Mucosa of descending colon (tissue), 3 donors: Measurements from ENCODE around the gene ZIC5. TPM values are rescaled to one million over a fixed set of nuclear protein-coding genes. Genes with fewer than 3 reads are reported as not detected.

Source experiments
- ATAC-seq: fragments of 200-7000 bp; cut with Tn5 transposase; one replicate; pipeline ENCODE4 v1.9.1; 2020; ENCODE audit warnings: mild to moderate bottlenecking, moderate library complexity
- DNase-seq, 3 donors: peaks; one replicate each; pipeline ENCODE4 v3.0.0-alpha.2; 2020
- H3K36me3 ChIP-seq: fragments of 200-600 bp; one replicate; pipeline ENCODE4 v1.8.0; 2021; ENCODE audit warnings: low read depth, mild to moderate bottlenecking
- H3K4me1 ChIP-seq: fragments of 200-600 bp; one replicate; pipeline ENCODE4 v1.8.0; 2021; ENCODE audit warnings: low read depth, mild to moderate bottlenecking
- H3K4me3 ChIP-seq: fragments of 200-600 bp; one replicate; pipeline ENCODE4 v1.8.0; 2021; ENCODE audit warnings: mild to moderate bottlenecking
- H3K9me3 ChIP-seq: fragments of 200-600 bp; one replicate; pipeline ENCODE4 v1.8.0; 2021; ENCODE audit warnings: mild to moderate bottlenecking
- intact Hi-C, 2 donors: fragments of 100-400 bp; cut with DNase I in 1 of 2; cut with micrococcal nuclease in 1 of 2; formaldehyde crosslinking; loops; one replicate each; pipeline versions ENCODE4 v1.11.0 to v1.11.1; 2022; cut with DNase I, micrococcal nuclease
- total RNA-seq, 3 donors: library from RNA; stranded (reverse); fragmentation: NEBNext Ultra II Directional in 2 of 3; extraction: Animal tissue kit (Norgen Biotek cat#: 25700) in 2 of 3; gene quantifications; one replicate each; pipeline versions ENCODE4 v1.2.1 to v1.2.4, GENCODE V29; 2021 to 2023
- TF ChIP-seq, protein P1 (sequence below): fragments of 200-600 bp; IDR thresholded peaks from one replicate; pipeline ENCODE4 v1.8.0; 2022; ENCODE audit warnings: antibody characterized with exemption, mild to moderate bottlenecking
- donor health status: DM: no; HTN: no; CAD: no; lungs with moderate emphysema.
- donor health status: DM: no; HTN: no; CAD: no.
- donor health status: DM: no; HTN: yes; CAD: no.

ZIC5 gene
- total RNA-seq, 3 donors from 2014 or later = not detected

DNA sequence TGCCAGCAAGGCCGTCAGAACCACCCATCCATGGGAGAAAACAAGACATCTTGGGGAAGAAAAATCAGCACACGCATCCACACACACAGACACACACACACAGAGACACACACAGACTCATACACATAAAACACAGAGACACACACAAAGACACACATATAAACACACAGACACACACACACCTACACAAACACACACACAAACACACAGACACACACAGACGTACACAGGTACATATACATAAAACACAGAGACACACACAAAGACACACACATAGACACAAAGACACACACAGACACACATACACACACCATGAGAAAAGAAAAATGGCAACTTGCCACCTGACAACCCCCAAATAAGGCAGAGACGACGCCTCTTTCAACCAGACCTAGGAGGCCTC is 40.6 kb downstream of the ZIC5 start:
- H3K9me3 ChIP-seq = no peaks in the 10 kb centered on the region
- H3K4me3 ChIP-seq = no peak overlapping the region
- TF ChIP-seq, protein P1, sequence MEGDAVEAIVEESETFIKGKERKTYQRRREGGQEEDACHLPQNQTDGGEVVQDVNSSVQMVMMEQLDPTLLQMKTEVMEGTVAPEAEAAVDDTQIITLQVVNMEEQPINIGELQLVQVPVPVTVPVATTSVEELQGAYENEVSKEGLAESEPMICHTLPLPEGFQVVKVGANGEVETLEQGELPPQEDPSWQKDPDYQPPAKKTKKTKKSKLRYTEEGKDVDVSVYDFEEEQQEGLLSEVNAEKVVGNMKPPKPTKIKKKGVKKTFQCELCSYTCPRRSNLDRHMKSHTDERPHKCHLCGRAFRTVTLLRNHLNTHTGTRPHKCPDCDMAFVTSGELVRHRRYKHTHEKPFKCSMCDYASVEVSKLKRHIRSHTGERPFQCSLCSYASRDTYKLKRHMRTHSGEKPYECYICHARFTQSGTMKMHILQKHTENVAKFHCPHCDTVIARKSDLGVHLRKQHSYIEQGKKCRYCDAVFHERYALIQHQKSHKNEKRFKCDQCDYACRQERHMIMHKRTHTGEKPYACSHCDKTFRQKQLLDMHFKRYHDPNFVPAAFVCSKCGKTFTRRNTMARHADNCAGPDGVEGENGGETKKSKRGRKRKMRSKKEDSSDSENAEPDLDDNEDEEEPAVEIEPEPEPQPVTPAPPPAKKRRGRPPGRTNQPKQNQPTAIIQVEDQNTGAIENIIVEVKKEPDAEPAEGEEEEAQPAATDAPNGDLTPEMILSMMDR = no peak
- H3K4me1 ChIP-seq = no peaks in the 10 kb centered on the region
- no peak for DNase-seq
- intact Hi-C loops = no loop called here
- no peaks in the 10 kb centered on the region for H3K36me3 ChIP-seq
- ATAC-seq = no peak

DNA sequence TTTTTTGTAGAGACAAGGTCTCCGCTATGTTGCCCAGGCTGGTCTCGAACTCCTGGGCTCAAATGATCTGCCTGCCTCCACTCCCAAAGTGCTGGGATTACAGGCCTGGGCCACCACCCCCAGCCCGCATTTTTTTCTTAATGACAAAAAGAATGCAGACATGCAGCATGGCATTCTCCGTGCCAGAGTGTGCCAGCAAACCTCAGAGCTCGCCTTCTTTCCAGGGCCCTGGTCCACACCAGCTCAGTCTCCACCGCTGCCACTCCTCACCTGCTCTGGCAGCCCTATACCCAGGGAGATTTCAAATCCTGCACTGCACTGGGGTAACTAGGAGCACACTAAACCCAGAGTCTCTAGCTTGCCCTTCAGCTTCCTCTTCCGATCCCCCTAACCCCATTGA is 41.7 kb downstream of the ZIC5 start:
- no peak overlapping the region for H3K4me3 ChIP-seq
- TF ChIP-seq, protein P1 = no peak
- no peak for DNase-seq
- H3K4me1 ChIP-seq = no peaks in the 10 kb centered on the region
- intact Hi-C loops = no loop called here
- ATAC-seq = no peak
- H3K36me3 ChIP-seq = no peaks in the 10 kb centered on the region
- no peaks in the 10 kb centered on the region for H3K9me3 ChIP-seq

DNA sequence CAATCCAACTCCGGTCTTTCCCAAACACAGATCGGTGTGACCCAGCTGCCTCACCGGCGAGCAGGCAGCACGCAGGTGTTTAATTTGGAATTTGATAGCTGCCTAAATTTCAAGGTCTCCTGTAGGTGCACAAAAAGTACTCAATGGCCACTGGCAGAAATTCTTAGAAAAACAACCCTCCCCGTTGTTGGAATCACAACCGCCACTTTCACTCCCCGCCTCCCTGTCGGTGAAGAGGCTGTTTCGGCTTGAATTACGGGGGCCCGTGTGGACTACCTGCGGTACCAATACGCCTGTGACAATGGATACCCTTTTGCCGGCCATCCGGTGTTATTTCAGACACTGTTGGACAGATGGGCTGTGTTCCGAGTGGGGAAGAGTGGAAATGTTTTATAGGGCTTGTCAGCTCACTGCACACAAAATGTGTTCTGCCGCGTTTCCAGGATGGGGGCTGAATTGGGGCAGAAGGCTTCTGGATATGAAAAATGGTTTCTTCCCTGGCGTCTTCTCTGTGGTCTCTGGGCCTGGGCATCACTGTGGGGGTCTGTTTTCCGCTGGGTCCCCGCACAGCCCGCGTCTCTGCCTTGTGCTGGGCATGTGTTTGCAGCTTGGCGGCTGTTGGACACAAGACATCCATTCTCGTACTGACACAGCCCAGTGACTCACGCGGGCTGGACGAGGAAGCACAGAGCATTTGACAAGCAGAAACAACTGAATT is 45.4 kb downstream of the ZIC5 start:
- no peaks in the 10 kb centered on the region for H3K36me3 ChIP-seq
- ATAC-seq (peak; percentile 85), DNase-seq (peak; percentile 59 to 69 (median 61))
- no peak overlapping the region for H3K4me3 ChIP-seq
- H3K9me3 ChIP-seq = no peaks in the 10 kb centered on the region
- H3K4me1 ChIP-seq = no peaks in the 10 kb centered on the region
- TF ChIP-seq, protein P1 = no peak
- intact Hi-C loops = no loop called here

DNA sequence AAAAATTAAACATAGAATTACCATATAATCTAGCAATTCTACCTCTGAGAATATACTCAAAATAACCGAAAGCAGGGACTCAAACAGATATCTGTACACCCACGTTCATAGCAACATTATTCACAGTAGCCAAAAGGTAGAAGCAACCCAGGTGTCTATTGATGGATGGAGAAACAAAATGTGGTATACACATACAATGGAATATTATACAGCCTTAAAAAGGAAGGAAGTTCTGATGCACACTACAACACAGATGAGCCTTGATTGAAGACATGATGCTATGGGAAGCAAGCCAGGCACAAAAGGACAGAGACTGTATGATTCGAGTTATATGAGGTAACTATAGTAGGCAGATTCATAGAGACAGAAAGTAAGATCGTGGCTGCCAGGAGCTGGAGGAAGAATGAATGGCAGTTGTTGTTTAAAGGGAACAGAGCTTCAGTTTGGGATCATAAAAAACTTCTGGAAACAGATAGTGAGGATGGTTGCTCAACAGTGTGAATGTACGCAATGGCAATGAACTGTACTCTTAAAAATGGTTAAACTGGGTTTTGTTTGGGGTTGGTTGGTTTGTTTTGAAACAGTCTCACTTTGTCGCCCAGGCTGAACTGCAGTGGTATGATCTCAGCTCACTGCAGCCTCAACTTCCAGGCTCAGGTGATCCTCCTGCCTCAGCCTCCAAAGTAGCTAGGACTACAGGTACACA is 47.5 kb downstream of the ZIC5 start:
- no peaks in the 10 kb centered on the region for H3K4me1 ChIP-seq
- DNase-seq (no peak), ATAC-seq (no peak)
- intact Hi-C loops = loop anchor here in 1 of 2 donors (2.0 kb wide), 1 partner anchor 73 kb away; no protein-coding TSS in a partner anchor
- H3K4me3 ChIP-seq = no peak overlapping the region
- TF ChIP-seq, protein P1 = no peak
- no peaks in the 10 kb centered on the region for H3K36me3 ChIP-seq
- H3K9me3 ChIP-seq = no peaks in the 10 kb centered on the region

DNA sequence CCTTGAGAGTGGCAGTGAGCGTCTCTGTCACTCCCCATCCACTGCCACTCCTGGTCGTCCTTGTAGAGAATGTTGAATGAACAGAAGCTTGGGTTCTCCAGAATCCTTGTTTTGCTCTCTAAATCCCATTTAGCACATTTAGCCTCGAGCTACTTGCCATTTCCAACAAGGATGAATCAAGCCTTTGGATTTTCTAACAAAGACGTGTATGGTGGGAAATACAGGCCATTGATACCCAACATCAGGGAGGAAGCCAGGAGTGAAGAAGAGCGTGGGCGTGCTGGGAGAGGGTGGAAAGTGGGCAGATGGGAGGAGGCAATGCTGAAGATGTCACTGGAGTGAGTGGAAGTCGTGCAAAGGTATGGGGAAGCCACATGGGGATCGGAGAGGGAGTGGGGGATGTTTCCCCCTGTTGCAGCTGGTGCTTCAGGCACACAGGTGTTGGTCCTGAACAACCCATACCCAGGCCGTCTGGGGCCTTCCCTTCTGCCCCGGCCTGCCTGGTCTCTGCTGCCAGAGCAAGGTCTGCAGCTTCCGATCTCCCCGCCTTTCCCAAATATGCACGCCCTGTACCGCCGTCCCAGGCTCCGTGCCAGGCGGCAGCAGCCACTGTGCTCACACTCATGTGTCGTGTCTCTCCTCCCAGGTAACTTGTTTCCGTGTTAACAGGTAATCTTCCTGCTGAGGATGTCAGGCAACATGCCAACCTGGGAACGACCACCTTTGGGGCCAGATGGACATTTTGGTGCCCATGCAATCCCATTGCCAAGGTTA is 48.7 kb downstream of the ZIC5 start:
- H3K36me3 ChIP-seq = no peaks in the 10 kb centered on the region
- ATAC-seq (peak; percentile 97), DNase-seq (peak; percentile 87 to 92 (median 89))
- H3K9me3 ChIP-seq = no peaks in the 10 kb centered on the region
- no peaks in the 10 kb centered on the region for H3K4me1 ChIP-seq
- no peak overlapping the region for H3K4me3 ChIP-seq
- intact Hi-C loops = loop anchor here in 1 of 2 donors (2.0 kb wide), 1 partner anchor 74 kb away; no protein-coding TSS in a partner anchor
- TF ChIP-seq, protein P1 = no peak
